Cortex of kidney (tissue), 1 donor: ENCODE measurements around the gene SLC2A9.

Source experiments
- DNase-seq: peaks from one replicate; lab custom pipeline; 2025; lab: John Stamatoyannopoulos, UW

The SLC2A9 gene

DNA sequence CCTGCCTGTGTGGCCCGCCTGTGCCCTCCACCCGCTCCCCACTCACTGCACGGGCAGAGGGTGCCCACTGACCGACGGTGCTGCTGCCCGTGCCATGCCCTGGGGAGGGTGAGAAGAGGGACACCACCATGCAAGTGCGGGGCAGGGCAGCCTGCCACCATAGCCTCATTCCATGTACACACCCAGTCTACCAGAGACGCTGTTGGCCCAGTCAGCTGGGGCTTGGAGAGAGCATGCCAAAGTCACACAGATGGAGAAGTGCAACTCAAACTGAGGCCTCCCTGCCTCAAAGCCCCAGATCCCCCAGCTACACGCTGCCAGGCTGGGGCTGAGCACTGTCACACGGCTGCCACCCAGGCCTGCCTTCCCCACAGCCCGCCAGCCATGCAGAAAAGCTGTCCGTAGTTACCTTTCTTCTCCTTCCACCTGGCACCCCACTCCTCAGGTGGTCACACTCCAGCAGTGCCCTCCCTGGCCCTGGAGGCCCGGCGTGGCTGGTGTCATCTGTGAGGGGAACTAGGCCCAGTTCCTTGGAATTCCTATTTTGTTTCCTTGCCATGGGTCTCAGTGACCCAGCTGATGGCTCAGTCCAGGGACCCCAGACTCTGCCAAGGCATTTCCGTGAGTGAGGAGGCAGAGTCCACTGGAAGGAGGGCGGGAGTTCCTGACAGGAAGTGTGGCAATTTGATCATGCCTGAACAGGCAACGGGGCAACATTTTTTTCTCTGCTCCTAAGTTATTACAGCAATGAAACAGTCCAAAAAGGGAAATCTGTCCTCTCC, at the start of gene SLC2A9:
Gene SLC2A9 (minus strand): TSS at position 627 of the 782 bp plus-strand sequence. CDS start 68 bp downstream, at position 559.
- no peak for DNase-seq

DNA sequence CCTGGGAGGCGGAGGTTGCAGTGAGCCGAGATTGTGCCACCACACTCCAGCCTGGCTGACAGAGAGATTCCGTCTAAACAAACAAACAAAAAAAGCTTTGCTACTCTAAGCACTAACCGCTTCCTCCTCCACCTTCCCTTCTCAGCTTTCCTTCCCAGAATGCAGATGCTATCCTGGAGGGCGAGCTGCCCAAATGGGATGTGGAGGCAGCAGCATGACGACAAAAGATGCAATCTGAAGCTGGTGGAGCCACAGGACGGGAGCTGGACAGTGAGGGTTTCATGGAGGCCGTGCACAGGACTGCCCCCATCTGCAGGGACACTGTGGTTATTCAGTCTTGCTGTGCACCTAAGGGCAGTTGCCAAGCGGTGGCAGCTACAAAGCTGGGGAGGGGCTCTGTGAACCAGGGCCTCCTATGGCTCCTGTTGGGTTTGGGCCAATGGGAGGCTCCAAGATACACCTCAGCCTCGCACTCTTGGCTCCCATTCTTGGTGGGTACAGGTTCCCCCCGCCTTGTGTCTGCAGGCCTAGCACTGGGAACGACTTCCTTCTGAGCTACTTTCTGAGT, 47.9 kb upstream of the SLC2A9 start:
- no peak for DNase-seq

DNA sequence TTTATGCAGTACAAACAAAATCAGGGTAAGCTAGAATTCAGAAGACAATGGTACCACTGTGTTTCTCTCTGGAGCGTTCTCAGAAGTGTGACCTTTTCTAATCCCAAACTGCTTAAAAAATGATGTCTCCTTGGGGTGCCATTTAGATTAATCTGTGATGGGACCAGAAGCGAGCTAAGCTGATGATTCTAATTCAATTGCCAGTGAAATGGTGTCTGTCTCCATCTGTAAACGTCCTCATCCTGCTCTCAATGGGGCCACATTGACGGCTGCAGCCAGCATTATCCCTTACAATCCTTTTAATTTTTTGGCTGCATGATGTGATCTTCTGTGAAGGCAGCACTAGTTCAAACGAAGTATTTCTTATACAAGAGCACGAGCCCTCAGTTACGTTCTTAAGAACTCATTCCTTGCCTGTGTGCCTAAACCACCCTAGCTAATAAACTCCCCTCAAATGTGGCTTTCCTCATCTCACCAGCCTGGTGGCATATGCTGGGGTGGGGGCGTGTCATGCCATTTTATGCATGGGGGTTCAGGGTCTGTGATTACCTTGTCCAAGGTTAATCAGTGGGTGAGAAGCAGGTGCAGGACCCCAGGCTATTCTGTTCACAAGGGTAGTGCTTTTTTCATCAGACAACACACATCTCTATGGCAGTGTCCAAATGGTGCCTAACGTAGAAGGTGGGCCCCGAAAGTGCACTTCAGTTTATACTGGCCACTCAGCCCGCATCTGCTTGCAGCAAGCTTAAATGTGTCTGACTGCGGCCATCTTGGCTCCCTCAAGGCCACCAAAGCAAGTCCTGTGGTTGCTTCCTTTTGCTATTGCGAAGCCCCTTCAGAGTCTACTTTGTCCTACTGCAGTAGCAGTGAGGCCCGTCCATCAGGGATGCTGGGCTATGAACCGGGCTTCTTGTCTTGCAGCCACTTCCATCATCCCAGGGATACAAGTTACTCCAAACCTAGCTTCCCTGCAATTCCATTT, 45.7 kb upstream of the SLC2A9 start:
- DNase-seq: no peak

DNA sequence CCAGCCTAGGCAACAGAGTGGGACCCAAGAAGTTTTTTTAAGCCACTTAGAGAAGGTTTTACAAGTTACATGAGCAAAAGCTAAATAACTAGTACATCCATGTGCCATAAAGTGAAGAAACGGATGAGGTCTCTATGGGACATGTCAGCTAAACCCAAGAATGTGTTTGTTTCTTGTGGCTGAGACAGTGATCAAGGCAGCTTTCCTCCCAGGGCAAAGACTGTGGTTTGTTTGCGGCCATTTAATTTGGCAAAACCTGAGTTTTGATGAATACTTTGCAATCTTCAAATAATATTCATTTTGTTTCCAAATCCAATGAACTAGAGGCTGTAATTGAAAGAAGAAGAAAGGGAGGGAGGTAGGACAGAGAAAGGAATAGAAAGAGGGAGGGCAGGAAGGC, 44.9 kb upstream of the SLC2A9 start:
- DNase-seq: no peak

DNA sequence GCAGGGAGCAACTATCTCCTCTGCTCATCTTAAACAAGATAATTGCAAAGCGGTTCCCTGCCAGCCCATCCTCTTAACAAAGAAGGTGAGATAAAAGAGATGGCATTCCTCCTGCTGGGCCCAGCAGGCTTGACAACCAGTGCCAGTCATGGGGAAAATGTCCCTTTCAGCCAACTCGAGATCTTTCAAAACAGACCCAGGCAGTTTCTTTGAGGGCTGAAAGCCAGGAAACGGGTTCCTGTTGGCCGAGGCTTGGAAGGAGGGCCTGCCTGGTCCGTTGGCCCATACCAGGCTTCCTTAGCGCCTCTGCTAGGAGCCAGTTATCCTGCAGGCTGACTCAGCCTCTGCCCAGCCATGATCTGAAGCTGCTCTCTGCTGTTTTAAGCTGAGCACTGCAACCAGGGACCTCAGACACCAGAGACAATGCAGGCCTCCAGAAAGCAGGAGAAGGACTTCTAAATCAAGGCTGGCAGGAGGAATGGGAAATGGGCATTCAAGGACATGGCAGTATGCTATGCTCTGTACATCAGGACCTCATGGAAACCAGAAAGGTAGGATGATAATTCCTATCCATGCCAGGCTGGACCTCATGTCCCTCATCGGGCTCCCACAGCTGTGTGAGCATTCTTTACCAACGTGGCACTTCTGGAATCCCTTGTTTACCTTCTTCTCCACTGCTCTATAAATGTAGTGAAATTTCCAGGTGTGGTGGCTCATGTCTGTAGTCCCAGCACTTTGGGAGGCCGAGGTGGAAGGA, 42.4 kb upstream of the SLC2A9 start:
- DNase-seq: no peak

DNA sequence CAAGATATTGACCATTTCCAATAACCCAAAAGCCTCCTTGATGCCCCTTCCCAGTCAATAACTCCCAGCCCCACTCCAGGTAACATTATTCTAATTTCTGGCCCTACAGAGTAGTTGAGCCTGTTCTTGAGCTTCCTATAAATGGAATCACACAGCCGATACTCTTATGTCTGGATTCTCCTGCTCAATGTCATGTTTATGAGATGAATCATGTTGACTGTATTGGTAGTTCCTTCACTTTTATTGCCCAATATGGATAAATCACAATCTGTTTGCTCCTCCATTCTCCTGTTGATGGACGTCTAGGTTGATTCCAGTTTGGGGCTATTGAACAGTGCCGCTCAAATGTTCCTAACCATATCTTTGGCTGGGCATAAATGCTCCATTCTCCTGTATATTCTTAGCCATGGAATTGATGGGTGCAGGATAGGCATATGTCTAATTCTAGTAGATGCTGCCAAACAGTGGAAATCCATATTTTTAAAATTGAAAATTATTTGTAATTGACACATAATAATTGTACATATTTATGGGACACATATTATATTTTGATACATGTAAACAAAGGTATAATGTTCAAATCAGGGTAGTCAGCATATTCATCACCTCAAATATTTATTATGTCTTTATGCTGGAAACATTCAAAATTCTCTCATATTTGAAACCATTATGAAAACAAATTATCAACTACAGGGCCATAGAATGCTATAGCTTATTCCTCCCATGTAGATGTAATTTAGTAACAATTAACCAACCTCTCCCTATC, 40.5 kb upstream of the SLC2A9 start:
- no peak for DNase-seq

DNA sequence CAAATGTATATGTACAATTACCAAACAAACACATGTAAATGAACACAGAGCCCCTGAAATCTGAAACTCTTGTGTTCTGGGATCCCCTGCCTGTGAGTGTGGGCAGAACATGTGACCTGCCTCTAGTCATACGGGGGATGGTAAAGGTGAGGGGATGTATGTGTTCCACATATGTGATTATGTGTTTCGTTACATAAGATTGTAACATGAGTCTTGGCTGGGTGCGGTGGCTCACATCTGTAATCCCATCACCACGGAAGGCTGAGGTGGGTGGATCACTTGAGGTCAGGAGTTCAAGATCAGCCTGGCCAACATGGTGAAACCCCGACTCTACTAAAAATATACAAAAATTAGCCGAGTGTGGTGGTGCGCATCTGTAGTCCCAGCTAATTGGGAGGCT, 37.1 kb upstream of the SLC2A9 start:
- DNase-seq: no peak

DNA sequence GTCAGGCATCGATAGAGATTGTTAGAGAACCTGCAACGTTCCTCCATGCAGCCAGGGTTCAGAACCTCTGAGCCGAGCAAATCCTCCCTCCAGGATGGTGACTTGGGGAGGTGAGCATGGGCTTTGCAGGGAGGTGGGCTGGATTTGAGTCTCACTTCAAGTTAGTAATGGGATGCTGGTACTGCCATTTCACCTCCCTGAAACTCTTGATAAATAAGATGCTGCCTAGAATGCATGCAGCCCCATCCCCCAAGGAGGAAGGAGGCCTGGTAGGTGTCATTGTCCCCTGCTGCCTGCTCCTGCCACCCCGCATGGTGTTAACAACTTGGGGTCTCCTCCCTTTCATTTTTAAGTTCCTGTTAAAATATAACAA, 35.7 kb upstream of the SLC2A9 start:
- DNase-seq: no peak

DNA sequence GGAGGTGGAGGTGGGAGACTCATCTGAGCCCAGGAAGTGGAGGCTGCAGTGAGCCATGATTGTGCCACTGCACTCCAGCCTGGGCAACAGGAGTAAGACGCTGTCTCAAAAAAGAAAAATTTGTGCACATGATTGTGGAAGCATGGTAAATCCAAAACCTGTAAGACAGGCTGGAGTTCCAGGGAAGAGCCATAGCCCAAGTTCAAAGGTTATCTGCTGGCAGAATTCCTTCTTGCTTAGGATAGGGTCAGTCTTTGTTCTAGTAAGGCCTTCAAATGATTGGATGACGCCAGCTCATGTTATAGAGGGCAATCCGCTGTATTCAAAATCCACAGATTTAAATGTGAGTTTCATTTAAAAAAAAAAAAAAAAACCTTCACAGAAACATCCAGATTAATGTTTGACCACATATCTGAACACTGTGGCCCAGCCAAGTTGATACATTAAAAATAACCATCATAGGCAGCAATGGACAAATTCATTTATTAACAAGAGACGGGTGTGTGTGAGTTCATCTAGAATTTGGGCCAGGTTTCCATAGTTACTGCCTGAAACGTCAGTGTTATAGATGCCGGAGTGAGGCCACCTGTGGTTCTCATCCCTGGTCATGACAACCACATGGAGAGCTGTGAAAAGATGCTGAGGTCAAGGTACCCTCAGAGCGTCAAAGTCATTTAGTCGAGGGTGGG, 35.2 kb upstream of the SLC2A9 start:
- no peak for DNase-seq

DNA sequence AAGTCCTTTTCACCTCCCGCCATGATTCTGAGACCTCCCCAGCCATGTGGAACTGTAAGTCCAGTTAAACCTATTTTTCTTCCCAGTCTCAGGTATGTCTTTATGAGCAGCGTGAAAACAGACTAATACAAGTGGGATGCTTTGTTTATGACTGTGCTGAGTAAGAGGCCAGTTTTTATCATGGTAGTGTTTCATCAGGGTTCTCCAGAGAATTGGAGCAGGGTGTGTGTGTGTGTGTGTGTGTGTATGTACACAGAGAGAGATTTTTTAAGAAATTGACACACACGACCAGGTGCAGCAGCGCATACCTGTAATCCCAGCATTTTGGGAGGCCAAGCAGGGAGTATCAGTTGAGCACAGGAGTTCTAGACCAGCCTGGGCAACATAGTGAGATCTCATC, 34.6 kb upstream of the SLC2A9 start:
- no peak for DNase-seq

DNA sequence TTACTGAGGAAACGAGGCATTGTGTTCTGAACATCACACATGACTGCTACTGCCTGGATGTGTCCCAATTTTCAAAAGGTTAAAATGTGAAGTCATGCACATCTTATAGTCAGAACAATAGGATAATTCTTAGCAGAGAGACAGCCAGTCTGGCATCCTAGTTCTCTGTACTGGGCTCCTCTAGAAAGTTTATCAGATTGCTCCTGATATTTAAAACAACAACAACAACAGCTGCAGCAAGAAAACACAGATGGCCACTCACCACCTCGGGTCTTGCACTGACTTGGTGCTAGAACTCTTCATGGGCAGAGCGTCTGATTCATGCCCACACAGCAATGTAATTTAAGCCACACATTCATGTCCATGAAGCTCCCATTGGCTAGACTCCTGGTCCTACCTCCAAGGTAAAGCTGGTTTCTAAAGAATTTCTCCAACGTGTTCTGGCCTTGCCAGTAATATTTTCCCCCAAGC, 33.3 kb upstream of the SLC2A9 start:
- no peak for DNase-seq

DNA sequence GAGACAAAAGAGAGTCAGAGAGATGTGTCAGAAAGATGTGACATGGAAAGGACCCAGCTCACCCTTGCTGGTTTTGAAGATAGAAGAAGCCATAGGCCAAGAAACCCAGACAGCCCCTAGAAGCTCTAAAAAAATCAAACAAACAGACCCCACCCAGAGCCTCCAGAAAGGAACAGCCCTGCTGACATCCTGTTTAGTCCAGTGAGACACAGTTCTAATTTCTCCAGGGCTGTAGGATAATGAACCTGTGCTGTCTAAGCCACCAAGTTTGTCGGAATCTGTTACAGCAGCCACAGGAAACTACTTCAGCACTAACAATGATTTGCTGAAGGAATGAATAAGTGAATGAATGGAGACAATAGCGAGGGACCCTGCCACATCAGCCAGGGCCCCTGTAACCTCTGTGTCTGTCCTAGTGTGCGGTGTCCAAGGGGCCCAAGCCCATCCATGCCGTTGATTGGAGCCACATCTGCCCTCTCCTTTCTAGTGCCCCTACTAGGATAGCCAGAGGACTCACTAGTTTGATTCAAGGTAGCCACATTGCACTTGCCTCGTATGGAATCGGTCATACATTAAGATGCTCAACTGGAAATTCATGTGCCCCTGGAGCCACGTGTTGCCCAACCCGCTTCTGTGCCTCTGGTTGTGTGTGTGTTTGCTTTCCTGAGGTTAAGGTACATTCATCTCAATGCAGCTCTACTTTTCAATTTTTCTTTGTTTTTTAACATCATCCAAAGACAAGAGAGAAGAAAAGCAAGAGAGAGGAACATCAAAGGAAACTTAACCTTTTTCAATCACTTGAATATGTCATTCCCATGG, 32.5 kb upstream of the SLC2A9 start:
- no peak for DNase-seq

DNA sequence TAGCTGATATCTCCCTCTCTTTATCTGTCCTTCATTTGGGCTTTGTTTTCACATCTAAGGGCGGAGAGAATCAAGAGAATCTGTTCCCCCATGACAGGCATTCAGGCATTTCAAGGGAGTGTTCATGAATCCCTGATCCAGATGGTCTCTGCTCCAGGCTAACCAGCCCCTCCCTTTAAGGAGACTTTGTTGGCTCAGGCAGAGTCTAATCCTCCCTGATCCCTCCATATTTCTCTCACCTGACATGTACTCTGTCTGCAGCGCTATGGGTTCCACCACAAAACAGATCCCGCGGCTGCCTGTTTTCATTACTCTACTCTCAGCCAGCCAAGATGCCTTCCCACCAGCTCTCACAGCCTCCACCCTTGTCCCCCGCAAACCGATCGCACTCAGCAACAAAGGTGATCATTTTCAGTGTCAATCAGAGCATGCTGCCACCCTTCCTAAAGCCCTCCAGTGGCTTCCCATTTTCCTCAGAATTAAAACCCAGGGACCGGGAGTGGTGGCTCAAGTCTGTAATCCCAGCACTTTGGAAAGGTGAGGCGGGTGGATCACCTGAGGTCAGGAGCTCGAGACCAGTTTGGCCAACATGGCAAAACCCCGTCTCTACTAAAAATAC, 30.3 kb upstream of the SLC2A9 start:
- DNase-seq: no peak

DNA sequence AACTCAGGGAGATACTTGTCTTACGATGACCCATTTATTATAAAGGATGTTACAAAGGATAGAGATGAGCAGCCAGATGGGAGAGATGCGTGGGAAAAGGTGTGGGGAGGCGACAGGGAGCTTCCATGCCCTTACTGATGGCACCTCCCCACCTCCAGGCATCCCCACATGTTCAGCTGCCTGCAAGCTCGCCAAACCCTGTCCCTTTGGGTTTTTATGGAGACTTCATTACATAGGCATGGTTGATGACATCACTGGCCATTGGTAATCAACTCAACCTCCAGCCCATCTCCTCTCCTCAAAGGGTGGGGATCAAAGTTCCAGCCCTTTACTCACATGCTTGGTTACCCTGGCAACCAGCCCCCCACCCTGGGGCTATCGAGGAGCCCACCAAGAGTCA, 29.4 kb upstream of the SLC2A9 start:
- DNase-seq: no peak

DNA sequence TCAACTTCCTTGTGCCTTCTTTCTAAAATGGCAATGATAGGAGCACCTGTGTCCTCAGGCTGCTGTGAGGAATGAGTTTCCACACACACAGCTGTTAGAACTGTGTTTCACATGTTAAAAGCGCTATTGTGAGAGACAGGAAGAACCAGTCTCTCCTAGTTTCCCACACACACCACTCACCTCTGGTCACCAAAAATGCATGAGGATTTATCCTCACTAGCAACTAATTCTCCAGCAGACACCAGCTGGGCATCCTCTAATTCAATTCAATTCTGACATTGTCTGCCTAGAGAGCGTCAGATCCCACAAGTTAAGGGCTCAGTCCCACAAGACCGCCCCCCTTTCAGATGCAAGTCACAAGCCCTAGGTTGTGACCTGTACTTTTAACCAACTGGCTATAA, 29.0 kb upstream of the SLC2A9 start:
- no peak for DNase-seq

DNA sequence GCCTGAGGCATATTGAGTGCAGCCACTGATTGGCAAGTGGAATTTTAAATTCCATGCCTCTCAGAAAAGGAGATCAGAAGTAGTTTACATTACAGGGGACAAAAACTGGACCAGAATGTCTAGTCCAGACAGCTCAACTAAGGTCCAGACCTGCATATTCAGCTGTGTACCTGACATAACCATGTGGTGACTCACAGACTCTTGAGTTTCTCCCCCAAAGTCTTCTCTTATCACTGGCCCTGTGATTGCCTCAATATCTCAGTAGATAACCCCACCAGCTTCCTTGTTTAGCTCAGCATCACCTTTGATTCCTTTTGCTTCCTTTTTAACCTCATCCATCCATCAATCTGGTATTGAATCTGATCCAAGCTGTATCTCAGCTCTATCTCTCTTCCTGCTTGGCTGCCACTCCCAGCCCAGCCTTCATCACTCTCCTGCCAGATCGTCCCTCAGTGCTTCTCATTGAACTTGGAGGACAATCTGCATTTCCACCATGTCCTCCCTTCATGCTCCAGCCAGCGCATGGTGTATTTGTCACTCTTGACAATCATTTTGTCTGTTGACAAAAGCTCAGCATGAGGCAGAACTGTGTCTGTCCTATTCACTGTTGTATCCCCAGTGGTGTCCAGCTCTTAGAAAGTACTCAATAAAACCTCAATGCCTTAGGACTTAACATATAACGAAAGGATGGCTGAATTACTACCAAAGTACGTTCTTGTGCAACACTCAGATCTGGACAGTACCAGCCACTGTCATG, 27.8 kb upstream of the SLC2A9 start:
- DNase-seq: no peak

DNA sequence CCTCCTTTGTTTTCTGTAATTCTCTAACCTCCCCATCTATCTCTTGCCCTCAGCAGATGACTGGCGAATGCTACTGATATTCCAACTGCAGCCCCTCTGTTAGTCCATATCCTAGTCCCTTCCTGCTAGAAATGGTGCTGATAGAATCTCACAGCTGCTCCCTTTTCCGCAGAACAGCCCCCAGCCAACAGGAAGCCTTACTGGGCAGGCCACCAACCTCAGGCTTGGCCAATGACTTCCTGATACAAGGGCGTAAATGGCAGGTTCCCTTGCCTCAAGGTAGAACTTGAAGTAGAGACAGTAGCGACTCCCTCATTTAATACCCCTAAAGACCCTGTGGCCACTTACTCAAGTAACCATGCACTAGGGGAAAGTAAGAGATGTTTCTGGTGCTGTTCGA, 26.7 kb upstream of the SLC2A9 start:
- DNase-seq: no peak

DNA sequence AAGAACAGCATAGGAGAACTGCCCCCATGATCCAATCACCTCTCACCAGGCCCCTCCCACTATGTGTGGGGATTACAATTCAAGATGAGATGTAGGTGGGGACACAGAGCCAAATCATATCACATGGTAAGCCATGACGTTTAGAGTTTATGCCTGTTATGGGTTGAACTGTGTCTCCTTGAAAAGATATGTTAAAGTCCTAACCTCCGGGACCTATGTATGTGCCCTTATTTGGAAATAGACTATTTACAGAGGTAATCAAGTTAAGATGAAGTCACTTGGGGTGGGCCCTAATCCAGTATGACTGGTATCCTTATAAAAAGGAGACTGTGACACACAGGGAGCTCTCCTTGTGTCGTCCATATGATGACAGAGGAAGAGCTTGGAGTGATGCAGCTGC, 25.2 kb upstream of the SLC2A9 start:
- no peak for DNase-seq
